Measurements from ENCODE around the gene RAD52.

DNA sequence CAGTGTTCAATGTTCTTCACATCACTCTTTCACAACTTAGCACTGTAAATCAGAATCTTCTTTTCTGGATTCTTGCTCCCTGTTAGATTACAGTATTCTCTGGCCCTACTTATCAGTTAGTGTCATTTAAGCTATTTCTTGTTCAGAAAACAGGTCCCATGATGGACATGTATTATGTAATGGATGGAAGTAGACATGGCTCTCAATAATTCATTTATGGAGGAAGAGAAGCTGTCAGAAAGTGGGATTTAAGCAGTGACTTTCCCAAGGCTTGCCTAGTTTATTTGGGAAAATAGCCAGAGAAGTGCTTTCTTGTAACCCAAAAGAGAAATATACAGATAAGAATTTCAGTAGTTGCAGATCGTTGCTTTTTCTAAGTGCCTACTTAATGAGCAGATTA, 43.2 kb upstream of the RAD52 start:
- TF ChIP-seq EZH2 (IDR thresholded peaks at IDR 0.05) (no peak), POLR2AphosphoS5 (IDR thresholded peaks at IDR 0.05; ENCODE audit: borderline replicate concordance, low read depth, low read length) (no peak), FOXP2 (optimal IDR thresholded peaks at IDR 0.05; ENCODE audit: control extremely low read depth, extremely low read length, insufficient read depth) (no peak)
